Activated CD8-positive, alpha-beta memory T cell treated with anti-CD3 and anti-CD28 coated beads, Interleukin-2, amount 50 U/mL, for 1 hour (primary cell): ENCODE results near the gene LRRC8A.

Experiments used
- DNase-seq: peaks from one replicate; pipeline ENCODE4 v3.0.0-alpha.2; 2020; ENCODE audit errors: extremely low read depth

Gene LRRC8A

DNA sequence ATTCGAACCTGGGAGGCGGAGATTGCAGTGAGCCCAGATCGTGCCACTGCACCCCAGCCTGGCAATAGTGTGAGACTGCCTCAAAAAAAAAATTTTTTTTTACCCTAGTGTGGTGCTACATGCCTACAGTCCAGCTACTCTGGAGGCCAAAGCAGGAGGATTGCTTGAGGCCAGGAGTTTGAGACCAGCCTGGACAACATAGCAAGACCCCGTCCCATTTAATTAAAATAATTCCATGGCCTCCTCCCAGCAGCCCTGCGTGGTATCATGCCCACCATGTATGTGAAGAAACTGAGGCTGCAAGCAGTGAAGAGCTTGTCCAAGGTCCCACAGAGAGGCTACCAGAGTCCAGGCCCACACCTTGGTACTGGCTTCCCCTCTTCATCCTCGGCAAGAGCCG, 19.4 kb downstream of the LRRC8A start:
- no peak for DNase-seq

DNA sequence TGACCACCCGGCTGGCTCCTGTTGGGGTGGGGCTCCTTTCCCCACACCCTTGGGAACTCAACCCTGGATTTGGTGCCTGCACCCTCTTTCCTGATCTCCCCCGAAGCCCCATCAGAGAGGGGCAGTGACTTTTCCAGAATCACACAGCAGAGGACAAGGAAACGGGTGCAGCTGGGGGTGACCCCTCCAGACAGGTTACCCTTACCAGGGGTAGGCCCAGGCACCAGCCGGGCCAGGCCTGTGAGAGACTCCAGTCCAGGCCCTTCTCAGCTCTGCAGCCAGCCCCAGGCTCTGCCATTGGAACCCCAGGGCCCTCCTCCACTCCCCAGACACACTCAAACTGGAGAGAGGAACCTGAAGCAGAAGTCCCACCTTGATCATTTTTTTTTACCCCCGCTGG, 19.9 kb downstream of the LRRC8A start:
- no peak for DNase-seq

DNA sequence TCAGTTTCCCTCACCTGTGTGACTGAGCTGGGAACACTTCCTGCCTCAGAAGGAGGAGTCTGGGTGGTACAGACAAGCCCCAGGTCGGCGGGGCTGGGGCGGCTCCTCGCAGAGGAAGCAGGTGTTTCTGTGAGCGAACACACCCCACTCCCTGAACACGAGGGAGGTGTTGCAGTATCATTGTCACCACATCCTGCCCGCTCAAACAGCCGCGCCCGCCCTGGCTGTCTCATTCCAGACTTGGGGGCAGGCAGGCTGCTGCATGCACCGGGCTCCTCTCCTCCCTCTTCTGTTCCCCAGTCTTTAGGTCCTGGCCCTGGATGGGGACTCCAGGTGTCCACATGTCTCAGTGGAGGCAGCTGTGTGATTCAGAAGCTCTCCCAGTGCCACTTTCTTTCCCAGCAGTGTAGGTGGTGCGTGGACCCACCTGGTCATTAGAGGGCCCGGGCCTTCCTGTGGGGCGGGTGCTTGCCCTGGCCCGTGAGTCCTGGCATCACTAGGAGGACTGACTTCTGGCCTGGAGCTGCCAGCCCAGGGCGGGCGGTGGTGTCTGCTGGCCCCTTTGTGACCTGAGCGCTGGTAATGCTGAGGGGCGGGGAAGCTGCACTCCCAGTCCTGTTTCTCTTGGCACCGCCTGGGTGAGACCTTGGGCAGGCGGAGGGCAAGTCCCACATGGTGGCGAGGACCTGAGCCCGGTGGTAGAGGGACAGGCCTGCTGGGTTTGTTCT, 20.6 kb downstream of the LRRC8A start:
- peak; percentile 72 for DNase-seq

DNA sequence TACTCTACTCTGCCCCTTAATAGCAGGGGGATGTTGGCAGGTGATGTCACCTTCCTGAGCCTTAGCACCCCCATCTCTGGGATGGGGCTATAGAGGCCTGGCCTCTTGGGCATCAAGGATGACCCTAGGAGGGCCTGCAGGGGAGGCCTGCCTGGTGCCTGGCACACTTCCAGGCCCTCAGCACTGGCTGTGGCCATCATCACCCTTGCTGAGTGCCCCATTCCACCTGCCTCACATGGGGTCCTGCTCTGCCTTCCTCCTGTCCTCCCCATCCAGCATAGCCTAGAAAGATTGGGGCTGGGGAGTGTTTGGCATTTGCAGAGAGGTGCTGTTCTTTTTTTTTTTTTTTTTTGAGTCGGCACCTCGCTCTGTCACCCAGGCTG, 21.1 kb downstream of the LRRC8A start:
- DNase-seq, result no peak

DNA sequence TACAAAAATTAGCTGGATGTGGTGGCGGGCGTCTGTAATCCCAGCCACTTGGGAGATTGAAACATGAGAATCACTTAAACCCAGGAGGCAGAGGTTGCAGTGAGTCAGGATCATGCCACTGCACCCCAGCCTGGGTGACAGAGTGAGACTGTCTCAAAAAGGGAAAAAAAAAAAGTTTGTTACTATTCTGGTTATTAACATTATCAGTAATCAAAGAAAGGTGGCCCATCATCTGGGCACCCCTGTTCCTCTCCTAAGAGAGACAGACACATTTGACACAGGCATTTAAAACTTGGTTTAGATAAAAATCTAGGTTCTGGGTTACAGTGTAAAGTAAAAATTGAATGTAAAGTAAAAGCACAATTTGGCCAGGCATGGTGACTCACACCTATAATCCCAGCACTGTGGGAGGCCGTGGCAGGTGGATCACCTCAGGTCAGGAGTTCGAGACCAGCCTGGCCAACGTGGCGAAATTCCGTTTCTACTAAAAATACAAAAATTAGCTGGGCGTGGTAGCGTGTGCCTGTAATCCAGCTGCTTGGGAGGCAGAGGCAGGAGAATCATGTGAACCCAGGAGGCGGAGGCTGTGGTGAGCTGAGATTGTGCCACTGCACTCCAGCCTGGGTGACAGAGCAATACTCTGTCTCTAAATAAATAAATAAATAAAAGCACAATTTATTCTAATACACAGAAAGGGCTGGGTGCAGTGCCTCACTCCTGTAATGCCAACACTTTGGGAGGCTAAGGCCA, 22.1 kb downstream of the LRRC8A start:
- DNase-seq, result no peak

DNA sequence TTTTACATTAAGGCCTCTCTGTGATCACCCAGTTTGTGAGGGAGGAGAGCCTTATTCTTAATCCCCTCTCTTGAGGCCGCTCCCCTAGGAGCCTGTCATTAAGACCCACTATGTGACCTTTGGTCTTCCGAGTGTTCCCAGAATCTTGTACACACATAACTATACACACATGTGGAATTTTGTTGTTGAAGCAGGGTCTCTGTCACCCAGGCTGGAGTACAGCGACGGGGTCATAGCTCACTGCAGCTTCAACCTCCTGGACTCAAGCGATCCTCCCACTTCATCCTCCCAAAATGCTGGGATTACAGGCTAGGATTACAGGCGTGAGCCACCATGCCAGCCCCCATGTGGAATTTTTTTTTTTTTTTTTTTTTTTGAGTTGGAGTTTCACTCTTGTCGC, 24.0 kb downstream of the LRRC8A start:
- DNase-seq, result no peak

DNA sequence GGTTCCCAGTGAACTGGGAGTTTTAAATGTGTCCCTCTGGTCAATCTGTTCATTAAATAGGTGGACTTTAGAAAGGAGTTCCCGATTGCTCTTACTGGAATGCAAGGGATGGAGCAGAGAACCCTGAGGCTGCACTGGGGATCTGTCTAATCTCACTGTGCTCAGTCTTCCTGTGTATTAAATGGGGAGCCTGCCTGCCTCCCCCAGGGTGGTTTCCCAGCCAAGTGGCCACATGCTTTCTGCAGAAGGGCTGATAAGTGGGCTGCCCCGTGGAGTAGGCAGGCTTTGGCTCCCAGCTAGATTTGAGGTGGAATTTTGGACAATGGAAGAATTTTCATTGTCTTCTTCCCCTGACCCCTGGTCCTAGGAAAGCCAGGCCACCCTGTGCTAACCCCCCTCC, 24.8 kb downstream of the LRRC8A start:
- DNase-seq, result no peak

DNA sequence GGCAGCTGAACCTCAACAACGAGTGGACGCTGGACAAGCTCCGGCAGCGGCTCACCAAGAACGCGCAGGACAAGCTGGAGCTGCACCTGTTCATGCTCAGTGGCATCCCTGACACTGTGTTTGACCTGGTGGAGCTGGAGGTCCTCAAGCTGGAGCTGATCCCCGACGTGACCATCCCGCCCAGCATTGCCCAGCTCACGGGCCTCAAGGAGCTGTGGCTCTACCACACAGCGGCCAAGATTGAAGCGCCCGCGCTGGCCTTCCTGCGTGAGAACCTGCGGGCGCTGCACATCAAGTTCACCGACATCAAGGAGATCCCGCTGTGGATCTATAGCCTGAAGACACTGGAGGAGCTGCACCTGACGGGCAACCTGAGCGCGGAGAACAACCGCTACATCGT, 26.4 kb downstream of the LRRC8A start:
- DNase-seq, result no peak

DNA sequence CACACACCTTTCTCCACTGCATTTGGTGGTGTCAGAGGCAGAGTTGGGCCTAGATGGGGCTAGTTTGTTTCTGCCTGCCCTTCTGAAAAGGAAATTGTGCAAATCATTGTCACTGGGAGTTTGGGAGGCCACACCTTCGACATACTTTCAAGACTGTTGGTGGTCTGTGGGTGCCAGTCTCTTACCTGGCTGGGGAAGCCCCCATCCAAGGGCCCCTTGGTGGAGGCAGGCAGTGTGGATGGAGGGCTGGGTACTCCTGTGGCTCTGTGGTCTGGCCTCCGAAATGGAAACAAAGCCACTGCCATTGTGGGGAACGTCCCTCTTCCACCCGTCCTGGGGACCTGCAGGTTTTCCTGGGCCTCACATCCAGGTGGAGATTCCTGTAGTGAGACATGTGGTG, 27.9 kb downstream of the LRRC8A start:
- no peak for DNase-seq

DNA sequence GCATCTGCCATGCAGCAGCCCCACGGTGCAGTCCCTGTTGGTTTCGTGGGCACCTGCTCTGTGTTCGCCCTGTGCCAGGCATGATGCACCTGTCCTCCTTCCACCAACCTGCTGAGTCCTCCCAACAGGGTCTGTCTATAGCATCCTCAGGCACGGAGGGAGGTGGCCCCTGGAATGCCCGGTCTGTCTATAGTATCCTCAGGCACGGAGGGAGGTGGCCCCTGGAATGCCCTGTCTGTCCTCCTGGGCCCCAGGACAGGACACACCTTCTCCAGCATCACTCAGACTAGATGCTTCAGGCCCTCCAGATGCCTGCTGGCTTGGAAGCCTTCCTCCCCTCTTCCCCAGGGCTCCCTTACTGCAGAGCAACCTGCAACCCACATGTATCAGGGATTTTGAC, 29.0 kb downstream of the LRRC8A start:
- DNase-seq, result no peak

DNA sequence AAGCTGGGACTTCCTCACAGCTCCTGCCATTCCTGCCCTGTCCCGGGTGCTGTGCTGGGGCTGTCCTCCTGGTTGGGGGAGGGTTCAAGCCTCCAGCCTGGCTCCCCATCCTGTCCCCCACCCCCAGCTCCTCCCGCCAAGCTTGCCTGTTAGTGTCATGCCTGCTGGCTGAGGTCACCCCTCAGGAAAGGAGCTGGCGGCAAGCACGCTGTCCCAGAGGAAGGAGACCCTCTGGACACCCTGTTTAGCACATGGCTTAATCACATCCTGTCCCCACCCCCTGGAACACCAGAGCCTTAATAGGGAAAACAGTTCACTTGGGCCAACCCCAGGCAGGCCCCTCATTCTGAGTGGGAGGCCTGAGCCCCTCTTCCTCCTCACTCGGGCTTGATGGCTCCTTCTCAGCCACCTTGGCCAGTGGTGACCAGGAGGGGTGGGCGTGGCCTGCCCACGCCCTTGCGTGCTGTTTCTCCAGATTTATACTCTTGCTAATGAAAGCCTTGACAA, 29.6 kb downstream of the LRRC8A start:
- DNase-seq, result no peak

DNA sequence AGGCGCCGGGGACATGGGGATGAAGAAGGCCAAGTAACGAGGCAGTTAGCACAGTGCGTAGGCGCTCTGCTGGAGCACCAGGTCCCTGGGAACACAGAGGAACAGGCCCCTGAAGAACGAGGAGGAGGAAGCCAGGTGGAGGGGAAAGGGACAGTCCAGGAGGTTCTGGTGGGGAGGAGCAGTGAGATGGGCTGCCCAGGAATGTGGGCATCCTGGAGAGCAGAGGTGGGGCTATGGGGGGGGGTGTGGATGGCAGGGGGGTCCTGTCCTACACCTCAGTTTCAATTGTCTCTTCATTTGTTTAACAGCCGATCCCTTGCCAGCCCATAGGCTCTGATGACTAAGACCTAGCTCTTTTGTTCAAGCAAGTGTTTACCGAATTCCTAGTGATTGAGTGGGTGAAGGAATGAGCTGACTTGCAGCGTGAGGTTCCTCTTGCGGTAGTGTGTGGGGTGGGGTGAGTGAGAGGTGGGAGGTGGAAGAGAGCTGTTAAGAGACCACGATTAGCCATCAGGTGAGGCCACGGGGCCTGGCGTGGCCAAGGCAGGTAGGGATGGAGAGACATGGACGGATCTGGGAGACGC, 30.4 kb downstream of the LRRC8A start:
- no peak for DNase-seq

DNA sequence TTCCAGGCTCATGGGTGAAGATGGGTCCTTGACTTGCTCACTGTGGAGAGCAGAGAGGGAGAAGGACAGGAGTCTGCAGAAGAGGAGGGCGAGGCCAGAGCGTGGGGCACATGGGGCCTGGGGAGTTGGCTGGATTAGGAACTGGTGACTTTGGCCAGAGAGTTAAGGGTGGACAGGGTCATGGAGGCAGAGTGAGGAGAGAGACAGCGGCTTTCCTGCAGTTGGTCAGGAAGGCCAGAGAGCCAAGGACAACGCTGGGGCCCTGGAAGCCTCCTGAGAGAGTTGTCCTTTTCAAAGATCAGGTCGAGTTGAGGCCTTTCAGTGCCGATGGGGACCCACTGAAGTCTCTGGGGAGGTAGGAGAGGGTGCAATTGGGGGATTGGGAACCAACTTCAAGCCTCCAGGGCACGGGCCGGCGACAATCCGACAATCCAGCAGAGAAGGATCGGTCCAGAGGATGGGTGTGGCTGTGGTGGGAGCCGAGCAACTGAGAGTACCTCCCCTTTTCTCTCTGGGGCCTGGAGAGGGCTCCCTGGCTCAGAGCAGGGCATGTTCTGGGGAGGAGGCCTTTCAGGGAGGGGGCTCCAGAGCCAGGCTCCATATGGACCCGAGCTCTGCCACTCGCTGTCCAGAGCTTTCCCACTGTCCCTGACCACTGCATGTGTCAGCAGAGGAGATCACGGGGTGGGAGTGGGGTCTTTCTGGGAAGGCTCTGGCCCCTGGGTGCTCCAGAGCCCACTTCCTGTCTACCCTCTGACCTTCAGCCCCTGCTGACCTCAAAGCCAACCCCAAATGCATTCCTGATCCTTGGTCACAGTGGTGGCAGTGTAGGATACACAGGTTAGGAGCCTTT, 31.3 kb downstream of the LRRC8A start:
- DNase-seq, result no peak

DNA sequence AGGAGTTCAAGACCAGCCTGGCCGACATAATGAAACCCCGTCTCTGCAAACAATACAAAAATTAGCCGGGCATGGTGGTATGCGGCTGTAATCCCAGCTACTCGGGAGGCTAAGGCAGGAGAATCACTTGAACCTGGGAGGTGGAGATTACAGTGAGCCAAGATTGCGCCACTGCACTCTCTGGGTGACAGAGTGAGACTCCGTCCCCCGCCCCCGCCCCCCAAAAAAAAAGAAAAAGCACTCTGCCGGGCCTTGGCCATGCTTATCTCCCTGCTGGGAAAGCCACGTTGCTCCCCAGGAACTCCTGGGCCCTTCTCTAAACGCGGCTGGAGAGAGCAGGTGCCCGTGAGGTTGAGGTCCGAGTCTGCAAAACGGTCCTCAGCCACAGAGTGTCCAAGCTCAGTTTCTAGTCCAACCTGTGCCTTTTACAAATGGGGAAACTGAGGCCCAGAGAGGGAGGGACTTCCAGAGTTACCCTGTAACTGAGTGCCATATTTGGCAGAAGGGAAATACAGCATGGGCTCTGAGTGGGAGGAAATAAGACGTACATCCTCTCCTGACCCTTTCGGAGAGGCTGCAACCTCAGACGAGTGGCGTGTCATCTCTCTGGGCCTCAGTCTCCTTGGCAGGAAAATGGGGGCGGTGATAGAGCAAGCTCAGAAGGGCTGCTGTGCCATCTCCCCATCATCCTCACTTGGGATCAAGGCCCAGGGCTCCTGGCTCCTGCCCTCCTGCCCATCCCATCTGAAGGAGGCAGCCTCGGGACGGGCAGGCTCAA, 32.3 kb downstream of the LRRC8A start:
- DNase-seq, result no peak

DNA sequence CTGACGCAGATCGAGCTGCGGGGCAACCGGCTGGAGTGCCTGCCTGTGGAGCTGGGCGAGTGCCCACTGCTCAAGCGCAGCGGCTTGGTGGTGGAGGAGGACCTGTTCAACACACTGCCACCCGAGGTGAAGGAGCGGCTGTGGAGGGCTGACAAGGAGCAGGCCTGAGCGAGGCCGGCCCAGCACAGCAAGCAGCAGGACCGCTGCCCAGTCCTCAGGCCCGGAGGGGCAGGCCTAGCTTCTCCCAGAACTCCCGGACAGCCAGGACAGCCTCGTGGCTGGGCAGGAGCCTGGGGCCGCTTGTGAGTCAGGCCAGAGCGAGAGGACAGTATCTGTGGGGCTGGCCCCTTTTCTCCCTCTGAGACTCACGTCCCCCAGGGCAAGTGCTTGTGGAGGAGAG, 34.3 kb downstream of the LRRC8A start:
- DNase-seq, result no peak

DNA sequence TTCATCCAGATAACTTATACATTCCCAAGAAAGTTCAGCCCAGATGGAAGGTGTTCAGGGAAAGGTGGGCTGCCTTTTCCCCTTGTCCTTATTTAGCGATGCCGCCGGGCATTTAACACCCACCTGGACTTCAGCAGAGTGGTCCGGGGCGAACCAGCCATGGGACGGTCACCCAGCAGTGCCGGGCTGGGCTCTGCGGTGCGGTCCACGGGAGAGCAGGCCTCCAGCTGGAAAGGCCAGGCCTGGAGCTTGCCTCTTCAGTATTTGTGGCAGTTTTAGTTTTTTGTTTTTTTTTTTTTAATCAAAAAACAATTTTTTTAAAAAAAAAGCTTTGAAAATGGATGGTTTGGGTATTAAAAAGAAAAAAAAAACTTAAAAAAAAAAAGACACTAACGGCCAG, 34.8 kb downstream of the LRRC8A start:
- no peak for DNase-seq

DNA sequence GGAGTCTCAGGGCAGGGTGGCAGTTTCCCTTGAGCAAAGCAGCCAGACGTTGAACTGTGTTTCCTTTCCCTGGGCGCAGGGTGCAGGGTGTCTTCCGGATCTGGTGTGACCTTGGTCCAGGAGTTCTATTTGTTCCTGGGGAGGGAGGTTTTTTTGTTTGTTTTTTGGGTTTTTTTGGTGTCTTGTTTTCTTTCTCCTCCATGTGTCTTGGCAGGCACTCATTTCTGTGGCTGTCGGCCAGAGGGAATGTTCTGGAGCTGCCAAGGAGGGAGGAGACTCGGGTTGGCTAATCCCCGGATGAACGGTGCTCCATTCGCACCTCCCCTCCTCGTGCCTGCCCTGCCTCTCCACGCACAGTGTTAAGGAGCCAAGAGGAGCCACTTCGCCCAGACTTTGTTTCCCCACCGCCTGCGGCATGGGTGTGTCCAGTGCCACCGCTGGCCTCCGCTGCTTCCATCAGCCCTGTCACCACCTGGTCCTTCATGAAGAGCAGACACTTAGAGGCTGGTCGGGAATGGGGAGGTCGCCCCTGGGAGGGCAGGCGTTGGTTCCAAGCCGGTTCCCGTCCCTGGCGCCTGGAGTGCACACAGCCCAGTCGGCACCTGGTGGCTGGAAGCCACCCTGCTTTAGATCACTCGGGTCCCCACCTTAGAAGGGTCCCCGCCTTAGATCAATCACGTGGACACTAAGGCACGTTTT, 35.4 kb downstream of the LRRC8A start:
- DNase-seq, result no peak

DNA sequence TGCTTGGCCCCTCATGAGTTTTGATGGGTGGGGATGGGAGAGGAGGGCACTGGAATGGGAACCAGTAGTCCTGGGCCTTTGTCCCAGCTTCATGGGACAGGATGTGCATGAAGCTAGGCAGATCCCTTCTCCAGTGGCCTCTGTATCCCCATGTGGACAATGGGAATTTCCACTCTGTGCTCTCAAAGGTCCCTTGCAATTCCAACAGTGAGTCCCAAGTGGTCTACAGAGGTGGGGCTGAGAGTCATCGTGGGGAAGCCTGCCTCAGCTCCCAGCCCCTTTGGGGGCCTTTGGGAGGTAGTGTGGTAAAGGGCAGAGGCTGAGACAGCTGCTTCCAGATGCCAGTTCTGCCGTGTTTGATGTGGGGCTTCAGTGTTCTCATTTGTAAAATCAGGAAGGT, 37.0 kb downstream of the LRRC8A start:
- DNase-seq, result no peak

DNA sequence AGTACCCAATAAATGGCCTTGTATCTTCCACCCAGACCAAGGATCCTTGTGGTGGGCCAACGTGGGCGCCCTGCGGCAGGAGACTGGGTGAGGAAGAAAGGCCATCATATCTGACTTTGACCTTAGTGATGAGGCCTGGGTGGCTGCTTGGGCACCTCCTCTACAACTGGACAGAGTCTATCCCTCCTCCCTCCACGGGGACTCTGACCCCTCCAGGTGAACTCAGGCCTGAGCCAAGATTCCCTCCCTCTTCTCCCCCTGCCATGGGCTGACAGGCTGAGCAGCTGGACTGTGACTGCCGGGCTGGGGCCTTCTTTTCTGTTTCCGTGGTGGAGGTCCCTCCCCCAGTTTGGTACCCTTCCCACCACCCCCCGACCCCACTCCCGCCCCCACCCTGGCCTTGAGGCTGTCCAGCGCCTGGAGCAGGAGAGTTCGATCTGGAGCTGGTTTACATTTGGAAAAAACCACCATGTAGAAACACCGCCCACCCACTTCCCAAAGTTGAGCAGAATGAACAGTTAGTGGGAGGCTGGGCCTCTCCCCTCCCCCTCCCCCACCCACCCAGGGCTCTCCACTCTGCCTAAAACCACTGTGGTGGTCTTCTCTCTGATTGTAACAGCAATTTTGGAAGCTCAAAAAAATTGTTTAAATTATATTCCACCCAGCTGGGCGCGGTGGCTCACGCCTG, 37.6 kb downstream of the LRRC8A start:
- no peak for DNase-seq
